Parathyroid adenoma (tissue), 2 donors: ENCODE data around the gene KIF26B.
"Not testable (repeated sequence)": the region's sequence is repeated elsewhere in the genome, so short reads cannot be mapped to it uniquely, and the experiment has no call there.

ENCODE experiments used
- H2AFZ ChIP-seq: fragments of 300-600 bp; sonication (generic); one replicate; pipeline ENCODE4 v1.7.0; 2017; ENCODE audit warnings: antibody characterized with exemption, mild to moderate bottlenecking
- H3K27ac ChIP-seq: fragments of 300-600 bp; sonication (generic); one replicate; pipeline ENCODE4 v1.7.0; 2017
- H3K27me3 ChIP-seq: fragments of 300-600 bp; sonication (generic); one replicate; pipeline ENCODE4 v1.7.0; 2017; ENCODE audit warnings: low read length; ENCODE audit not compliant: control insufficient read depth, insufficient read depth
- H3K36me3 ChIP-seq: fragments of 300-600 bp; sonication (generic); one replicate; pipeline ENCODE4 v1.7.0; 2017; ENCODE audit warnings: low read length; ENCODE audit not compliant: control insufficient read depth, insufficient read depth
- H3K4me1 ChIP-seq: fragments of 300-600 bp; sonication (generic); one replicate; pipeline ENCODE4 v1.7.0; 2017; ENCODE audit warnings: control low read depth
- H3K4me2 ChIP-seq: fragments of 300-600 bp; sonication (generic); one replicate; pipeline ENCODE4 v1.7.0; 2017; ENCODE audit warnings: low read length
- H3K4me3 ChIP-seq: fragments of 300-600 bp; sonication (generic); one replicate; pipeline ENCODE4 v1.7.0; 2017; ENCODE audit warnings: low read depth, low read length
- H3K79me2 ChIP-seq: fragments of 300-600 bp; sonication (generic); one replicate; pipeline ENCODE4 v1.7.0; 2017; ENCODE audit warnings: control low read depth
- H3K9ac ChIP-seq: fragments of 300-600 bp; sonication (generic); one replicate; pipeline ENCODE4 v1.7.0; 2017; ENCODE audit warnings: mild to moderate bottlenecking
- H3K9me3 ChIP-seq: fragments of 300-600 bp; sonication (generic); one replicate; pipeline ENCODE4 v1.7.0; 2017; ENCODE audit warnings: low read length; ENCODE audit not compliant: control insufficient read depth
- TF ChIP-seq, protein P1 (sequence below): fragments of 300-600 bp; sonication (generic); IDR thresholded peaks from one replicate; pipeline ENCODE4 v1.7.0; 2017; ENCODE audit warnings: antibody characterized with exemption, mild to moderate bottlenecking
- donor health status: primary hyperparathyroidism.

The KIF26B gene

DNA sequence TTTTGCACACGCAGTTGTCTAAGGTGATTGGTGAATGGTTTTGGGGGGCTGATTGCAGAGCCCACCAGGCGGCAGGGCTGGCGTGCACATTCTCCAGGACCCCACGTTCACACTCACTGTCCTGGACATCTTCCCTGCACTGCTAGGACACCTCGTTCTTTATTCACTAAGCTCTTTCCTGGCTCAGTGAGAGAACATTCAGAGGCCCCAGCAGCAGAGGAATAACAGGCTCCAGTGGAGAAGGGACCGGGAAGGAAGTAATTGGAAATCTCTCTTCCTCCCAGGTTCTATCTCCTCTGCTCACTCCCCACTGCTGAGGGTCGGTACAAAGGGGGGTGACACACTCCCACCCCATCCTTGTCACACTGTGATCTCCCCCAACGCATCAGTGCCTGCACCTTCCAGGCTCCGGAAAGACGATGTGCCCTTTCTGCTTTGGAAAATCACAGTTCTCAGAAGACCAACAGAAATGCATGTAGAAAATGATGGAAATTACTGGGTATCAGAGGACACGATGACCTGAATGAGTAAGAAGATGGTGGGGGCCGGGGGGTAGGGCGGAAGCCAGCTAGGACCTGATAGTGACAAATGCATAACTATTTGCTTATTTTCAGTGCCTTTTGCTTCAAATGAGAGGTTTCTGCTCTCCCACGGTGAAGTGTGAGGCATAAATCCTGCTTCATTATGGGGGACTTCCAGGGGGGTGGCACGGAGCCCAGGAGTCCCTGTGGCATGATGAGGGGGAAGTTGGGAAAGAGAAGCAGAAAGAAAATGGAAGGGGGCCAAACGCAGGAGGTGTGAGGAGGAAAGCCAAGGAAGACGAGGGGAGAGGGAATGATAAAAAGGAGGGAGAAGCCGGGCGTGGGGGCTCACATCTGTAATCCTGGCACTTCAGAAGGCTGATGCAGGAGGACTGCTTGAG, 25.2 kb upstream of the KIF26B start:
- no peaks in the 10 kb centered on the region for H3K36me3 ChIP-seq
- H3K4me1 ChIP-seq = no peaks in the 10 kb centered on the region
- no peaks in the 10 kb centered on the region for H3K79me2 ChIP-seq
- no peaks in the 10 kb centered on the region for H3K27me3 ChIP-seq
- H3K9ac ChIP-seq = no peak overlapping the region
- H3K9me3 ChIP-seq = no peaks in the 10 kb centered on the region
- TF ChIP-seq, protein P1, sequence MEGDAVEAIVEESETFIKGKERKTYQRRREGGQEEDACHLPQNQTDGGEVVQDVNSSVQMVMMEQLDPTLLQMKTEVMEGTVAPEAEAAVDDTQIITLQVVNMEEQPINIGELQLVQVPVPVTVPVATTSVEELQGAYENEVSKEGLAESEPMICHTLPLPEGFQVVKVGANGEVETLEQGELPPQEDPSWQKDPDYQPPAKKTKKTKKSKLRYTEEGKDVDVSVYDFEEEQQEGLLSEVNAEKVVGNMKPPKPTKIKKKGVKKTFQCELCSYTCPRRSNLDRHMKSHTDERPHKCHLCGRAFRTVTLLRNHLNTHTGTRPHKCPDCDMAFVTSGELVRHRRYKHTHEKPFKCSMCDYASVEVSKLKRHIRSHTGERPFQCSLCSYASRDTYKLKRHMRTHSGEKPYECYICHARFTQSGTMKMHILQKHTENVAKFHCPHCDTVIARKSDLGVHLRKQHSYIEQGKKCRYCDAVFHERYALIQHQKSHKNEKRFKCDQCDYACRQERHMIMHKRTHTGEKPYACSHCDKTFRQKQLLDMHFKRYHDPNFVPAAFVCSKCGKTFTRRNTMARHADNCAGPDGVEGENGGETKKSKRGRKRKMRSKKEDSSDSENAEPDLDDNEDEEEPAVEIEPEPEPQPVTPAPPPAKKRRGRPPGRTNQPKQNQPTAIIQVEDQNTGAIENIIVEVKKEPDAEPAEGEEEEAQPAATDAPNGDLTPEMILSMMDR = no peak
- no peak overlapping the region for H3K4me2 ChIP-seq
- H2AFZ ChIP-seq = no peak overlapping the region
- no peak overlapping the region for H3K27ac ChIP-seq
- no peak overlapping the region for H3K4me3 ChIP-seq

DNA sequence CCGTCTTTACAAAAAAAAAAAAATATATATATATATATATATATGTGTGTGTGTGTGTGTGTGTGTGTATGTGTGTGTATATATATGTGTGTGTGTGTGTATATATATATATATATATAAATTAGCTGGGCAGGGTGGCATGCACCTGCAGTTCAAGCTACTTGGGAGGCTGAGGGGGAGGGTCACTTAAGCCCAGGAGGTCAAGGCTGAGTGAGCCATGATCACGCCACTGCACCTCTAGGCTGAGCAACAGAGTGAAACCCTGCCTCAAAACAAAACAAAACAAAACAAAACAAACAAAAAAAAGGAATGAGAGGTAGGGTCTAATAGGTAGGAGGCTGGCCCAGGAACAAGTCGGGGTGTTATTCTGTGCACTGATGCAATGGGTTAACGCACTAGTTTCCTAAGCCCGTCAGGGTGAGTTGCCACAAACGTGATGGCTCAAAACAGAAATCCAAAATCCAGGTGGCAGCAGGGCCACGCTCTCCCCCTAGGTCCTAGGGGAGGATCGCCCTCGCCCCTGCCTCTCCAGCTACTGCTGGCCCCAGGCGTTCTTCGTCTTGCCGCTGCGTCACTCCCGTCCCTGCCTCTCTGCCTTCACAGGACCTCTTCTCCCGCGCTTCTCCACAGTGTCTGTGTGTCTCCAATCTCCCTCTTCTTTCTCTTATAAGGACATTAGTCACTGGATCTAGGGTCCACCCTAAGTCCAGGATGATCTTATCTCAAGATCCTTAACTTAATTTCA, 24.3 kb upstream of the KIF26B start:
- not testable (repeated sequence) for H3K79me2 ChIP-seq, H2AFZ ChIP-seq, H3K4me3 ChIP-seq, H3K9me3 ChIP-seq, H3K4me2 ChIP-seq, H3K9ac ChIP-seq, H3K27ac ChIP-seq, H3K36me3 ChIP-seq, H3K27me3 ChIP-seq, H3K4me1 ChIP-seq

DNA sequence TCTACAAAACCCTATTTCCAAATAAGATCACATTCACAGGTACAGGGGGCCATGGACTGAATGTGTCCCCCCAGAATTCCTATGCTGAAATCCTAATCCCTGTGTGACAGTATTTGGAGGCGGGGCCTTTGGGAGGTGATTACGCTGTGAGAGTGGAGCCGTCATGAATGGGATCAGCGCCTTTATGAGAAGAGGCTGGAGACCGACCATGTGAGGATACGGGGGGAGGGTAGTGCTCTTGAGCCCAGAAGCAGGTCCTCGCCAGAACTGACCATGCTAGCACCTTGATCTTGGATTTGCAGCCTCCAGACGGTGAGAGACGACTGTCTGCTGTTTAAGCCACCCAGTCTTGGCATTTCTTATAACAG, 23.8 kb upstream of the KIF26B start:
- Histone ChIP-seq H3K36me3 (no peaks in the 10 kb centered on the region), H3K4me1 (no peaks in the 10 kb centered on the region), H3K9ac (no peak overlapping the region), H3K79me2 (no peaks in the 10 kb centered on the region), H3K4me3 (no peak overlapping the region), H3K27ac (no peak overlapping the region), H3K9me3 (no peaks in the 10 kb centered on the region), H3K4me2 (no peak overlapping the region), H3K27me3 (no peaks in the 10 kb centered on the region), H2AFZ (no peak overlapping the region)
- TF ChIP-seq, protein P1 = no peak

DNA sequence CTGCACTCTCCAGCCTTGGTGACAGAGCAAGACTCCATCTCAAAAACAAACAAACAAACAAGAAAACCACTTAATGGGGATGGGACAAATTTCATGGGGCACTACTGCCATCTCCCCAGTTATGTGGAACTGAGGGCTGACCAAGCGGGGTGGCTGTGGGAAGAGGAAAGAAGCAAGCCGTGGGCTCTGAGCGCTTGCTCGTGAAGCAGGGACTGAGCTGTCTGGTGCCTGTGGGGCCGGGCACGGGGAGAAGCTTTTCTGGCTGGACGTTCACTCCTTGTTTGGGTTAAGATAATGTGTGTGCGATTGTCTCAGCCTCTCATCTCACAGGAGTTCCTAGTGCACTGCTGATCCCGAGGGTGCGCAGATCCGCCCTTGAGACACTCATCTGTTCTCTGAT, 22.0 kb upstream of the KIF26B start:
- no peaks in the 10 kb centered on the region for H3K4me1 ChIP-seq
- H3K36me3 ChIP-seq = no peaks in the 10 kb centered on the region
- no peaks in the 10 kb centered on the region for H3K79me2 ChIP-seq
- no peaks in the 10 kb centered on the region for H3K27me3 ChIP-seq
- no peak overlapping the region for H3K4me2 ChIP-seq
- H3K9me3 ChIP-seq = no peaks in the 10 kb centered on the region
- no peak overlapping the region for H3K4me3 ChIP-seq
- H2AFZ ChIP-seq = no peak overlapping the region
- no peak overlapping the region for H3K27ac ChIP-seq
- no peak overlapping the region for H3K9ac ChIP-seq
- TF ChIP-seq, protein P1 = no peak

DNA sequence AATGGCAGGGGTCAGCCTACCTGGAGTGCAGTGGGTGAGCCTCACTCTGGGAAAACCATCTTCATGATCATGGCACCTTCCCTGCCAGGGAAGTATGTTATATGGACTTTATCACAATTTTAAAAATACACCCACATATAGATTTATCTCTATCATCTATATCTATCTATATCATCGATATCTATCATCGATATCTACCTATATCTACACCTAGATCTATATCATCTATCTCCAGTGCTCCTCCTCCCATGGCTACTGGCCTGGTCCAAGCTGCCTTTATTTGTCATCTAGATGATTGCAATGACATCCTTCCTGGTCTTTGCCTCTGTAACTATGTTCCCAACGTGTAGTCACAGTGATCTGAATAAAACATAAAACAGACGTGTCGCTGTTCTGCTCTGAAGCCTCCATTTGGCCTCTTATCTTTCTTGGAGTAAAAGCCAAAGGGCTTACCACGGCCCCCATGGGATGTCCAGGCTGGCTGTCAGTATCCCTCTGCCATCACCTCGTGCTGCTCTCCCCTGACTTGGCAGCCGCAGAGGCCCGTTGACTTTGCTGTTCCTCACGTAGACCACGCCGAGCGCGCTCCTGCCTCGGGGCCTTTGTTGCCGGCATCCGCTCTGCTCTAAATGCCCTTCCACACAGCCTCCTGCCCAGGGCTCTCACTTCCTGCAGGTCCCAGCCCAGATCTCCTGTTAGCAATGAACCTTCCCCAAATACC, 20.6 kb upstream of the KIF26B start:
- H3K4me1 ChIP-seq = no peaks in the 10 kb centered on the region
- TF ChIP-seq, protein P1 = no peak
- no peak overlapping the region for H2AFZ ChIP-seq
- no peaks in the 10 kb centered on the region for H3K9me3 ChIP-seq
- H3K9ac ChIP-seq = no peak overlapping the region
- no peak overlapping the region for H3K4me2 ChIP-seq
- H3K27ac ChIP-seq = no peak overlapping the region
- no peaks in the 10 kb centered on the region for H3K79me2 ChIP-seq
- no peaks in the 10 kb centered on the region for H3K36me3 ChIP-seq
- no peaks in the 10 kb centered on the region for H3K27me3 ChIP-seq
- no peak overlapping the region for H3K4me3 ChIP-seq
